PC-9 (cell line): ENCODE measurements around the gene MAGI2. TPM values are rescaled to one million over a fixed set of nuclear protein-coding genes. Genes with fewer than 3 reads are reported as not detected.

Source experiments
- BruUV-seq: library from RNA; stranded (reverse); fragments of 400-500 nt; replicated peaks from 2 replicates; lab custom pipeline; 2021; lab: Mats Ljungman, UMichigan
- CTCF ChIA-PET: fragments of 300-600 bp; sonication (Branson Sonifier 250); formaldehyde crosslinking; loops from one replicate; lab custom pipeline; 2022; ENCODE audit warnings: antibody characterized with exemption; lab: Charles Lee
- POLR2A ChIA-PET: fragments of 300-600 bp; sonication (Branson Sonifier 250); formaldehyde crosslinking; loops from one replicate; lab custom pipeline; 2022; ENCODE audit warnings: antibody characterized with exemption; ENCODE audit not compliant: unreplicated experiment; lab: Charles Lee
- DNase-seq, 2 experiments: peaks; one replicate each; pipeline versions ENCODE4 v3.0.0 to v3.0.0-alpha.2; 2015 to 2022; ENCODE audit warnings: mixed read lengths in 1 of 2
- H2AFZ ChIP-seq: fragments of 200-600 bp; sonication (generic); 2 replicates; pipeline ENCODE4 v1.8.1; 2017; ENCODE audit warnings: antibody characterized with exemption
- H3F3A ChIP-seq: fragments of 200-600 bp; sonication (generic); 2 replicates; pipeline ENCODE4 v1.8.1; 2017; ENCODE audit warnings: antibody characterized with exemption, mild to moderate bottlenecking, low read depth; ENCODE audit not compliant: insufficient read depth
- H3K27ac ChIP-seq: fragments of 200-600 bp; sonication (generic); 2 replicates; pipeline ENCODE4 v1.6.1; 2016; ENCODE audit warnings: mixed run types
- H3K27me3 ChIP-seq: fragments of 200-600 bp; sonication (generic); 2 replicates; pipeline ENCODE4 v1.6.1; 2016; ENCODE audit warnings: low read depth, mixed run types; ENCODE audit not compliant: insufficient read depth
- H3K36me3 ChIP-seq: fragments of 200-600 bp; sonication (generic); 2 replicates; pipeline ENCODE4 v1.6.1; 2016; ENCODE audit warnings: low read depth, mixed run types
- H3K4me1 ChIP-seq: fragments of 200-600 bp; sonication (generic); replicated peaks from 2 replicates; pipeline ENCODE4 v1.6.1; 2016; ENCODE audit warnings: mixed run types; ENCODE audit not compliant: insufficient read depth
- H3K4me2 ChIP-seq: fragments of 200-600 bp; sonication (generic); 2 replicates; pipeline ENCODE4 v1.6.1; 2017; ENCODE audit warnings: mixed run types
- H3K4me3 ChIP-seq: fragments of 200-600 bp; sonication (generic); 2 replicates; pipeline ENCODE4 v1.6.1; 2016; ENCODE audit warnings: mixed run types
- H3K79me2 ChIP-seq: fragments of 200-600 bp; sonication (generic); 2 replicates; pipeline ENCODE4 v1.6.1; 2017; ENCODE audit warnings: low read depth, mixed run types
- H3K9me2 ChIP-seq: fragments of 200-600 bp; sonication (generic); 2 replicates; pipeline ENCODE4 v1.8.1; 2017; ENCODE audit warnings: mild to moderate bottlenecking; ENCODE audit not compliant: insufficient read depth
- H3K9me3 ChIP-seq: fragments of 200-600 bp; sonication (generic); 2 replicates; pipeline ENCODE4 v1.8.1; 2016; ENCODE audit warnings: low read depth; ENCODE audit not compliant: insufficient read depth
- H4K20me1 ChIP-seq: fragments of 200-600 bp; sonication (generic); 2 replicates; pipeline ENCODE4 v1.8.1; 2017; ENCODE audit not compliant: insufficient read depth
- CTCF ChIP-seq: fragments of 200-600 bp; sonication (generic); conservative IDR thresholded peaks from 2 replicates; pipeline ENCODE4 v1.6.1; 2017; ENCODE audit warnings: mixed run types, antibody characterized with exemption, mild to moderate bottlenecking, moderate library complexity
- EZH2 ChIP-seq: fragments of 200-600 bp; sonication (generic); IDR thresholded peaks from 2 replicates; pipeline ENCODE4 v1.8.0; 2017; ENCODE audit warnings: antibody characterized with exemption, low read depth
- intact Hi-C: fragments of 100-400 bp; cut with micrococcal nuclease; formaldehyde crosslinking; loops from one replicate; pipeline ENCODE4 v1.10.0; 2022; ENCODE audit not compliant: unreplicated experiment
- total RNA-seq: library from RNA; stranded (reverse); gene quantifications from 2 replicates; pipeline ENCODE4 v1.2.3, GENCODE V29; 2021

MAGI2 gene
- total RNA-seq, 1 experiment from 2014 or later, result 0.92 TPM

GRCh38 chr7:78185149-78185745 is 1268.2 kb downstream of the MAGI2 start:
- intact Hi-C loops, result no loop called here
- no peak for DNase-seq
- Histone ChIP-seq H3K9me3 (no peaks in the 10 kb centered on the region), H3K79me2 (no peaks in the 10 kb centered on the region), H3K4me1 (no peaks in the 10 kb centered on the region), H3K27me3 (0 out of 2 replicates have a peak, but pooled peaks cover 2% of the 10 kb centered on the region), H4K20me1 (no peaks in the 10 kb centered on the region), H3K27ac (no peak overlapping the region), H3K9me2 (no peaks in the 10 kb centered on the region), H3F3A (no peaks in the 10 kb centered on the region), H3K36me3 (no peaks in the 10 kb centered on the region), H2AFZ (no peak overlapping the region), H3K4me2 (no peak overlapping the region), H3K4me3 (no peak overlapping the region)
- no TSS peak for BruUV-seq
- no peak for TF ChIP-seq EZH2
- TF ChIP-seq CTCF, result no peak
- POLR2A ChIA-PET, result no interaction called here
- CTCF ChIA-PET, result no interaction called here

- Histone ChIP-seq H2AFZ (no peak overlapping the region), H3K27me3 (0 out of 2 replicates have a peak, but pooled peaks cover 2% of the 10 kb centered on the region), H3K79me2 (no peaks in the 10 kb centered on the region), H4K20me1 (no peaks in the 10 kb centered on the region), H3K4me2 (no peak overlapping the region), H3K9me3 (no peaks in the 10 kb centered on the region), H3K36me3 (no peaks in the 10 kb centered on the region), H3K27ac (no peak overlapping the region), H3F3A (no peaks in the 10 kb centered on the region), H3K9me2 (no peaks in the 10 kb centered on the region), H3K4me1 (no peaks in the 10 kb centered on the region), H3K4me3 (no peak overlapping the region)
- no peak for DNase-seq
- ChIA-PET CTCF (no interaction called here), POLR2A (no interaction called here)
- TF ChIP-seq EZH2 (no peak), CTCF (no peak)
- intact Hi-C loops, result no loop called here
- no TSS peak for BruUV-seq
These were observed 1269.2 kb downstream of the MAGI2 start for GRCh38 chr7:78184299-78184698.

- no peak for DNase-seq
- no peak overlapping the region for H3K4me2 ChIP-seq
- no TSS peak for BruUV-seq
- no peak for TF ChIP-seq CTCF
- no peaks in the 10 kb centered on the region for H3K9me3 ChIP-seq
- no peaks in the 10 kb centered on the region for H3K9me2 ChIP-seq
- H3K4me3 ChIP-seq, result no peak overlapping the region
- no peaks in the 10 kb centered on the region for H3K79me2 ChIP-seq
- ChIA-PET CTCF (no interaction called here), POLR2A (no interaction called here)
- no peak overlapping the region for H3K27ac ChIP-seq
- intact Hi-C loops, result no loop called here
- no peaks in the 10 kb centered on the region for H3K4me1 ChIP-seq
- no peaks in the 10 kb centered on the region for H3F3A ChIP-seq
- peaks cover 4% of the 10 kb centered on the region; the same call in 1 of the 2 replicates for H3K27me3 ChIP-seq
- no peaks in the 10 kb centered on the region for H4K20me1 ChIP-seq
- H3K36me3 ChIP-seq, result no peaks in the 10 kb centered on the region
- no peak overlapping the region for H2AFZ ChIP-seq
These were observed 1273.5 kb downstream of the MAGI2 start for GRCh38 chr7:78179827-78180477.
